ENCODE measurements around the gene NSD1.

The NSD1 gene, protein sequence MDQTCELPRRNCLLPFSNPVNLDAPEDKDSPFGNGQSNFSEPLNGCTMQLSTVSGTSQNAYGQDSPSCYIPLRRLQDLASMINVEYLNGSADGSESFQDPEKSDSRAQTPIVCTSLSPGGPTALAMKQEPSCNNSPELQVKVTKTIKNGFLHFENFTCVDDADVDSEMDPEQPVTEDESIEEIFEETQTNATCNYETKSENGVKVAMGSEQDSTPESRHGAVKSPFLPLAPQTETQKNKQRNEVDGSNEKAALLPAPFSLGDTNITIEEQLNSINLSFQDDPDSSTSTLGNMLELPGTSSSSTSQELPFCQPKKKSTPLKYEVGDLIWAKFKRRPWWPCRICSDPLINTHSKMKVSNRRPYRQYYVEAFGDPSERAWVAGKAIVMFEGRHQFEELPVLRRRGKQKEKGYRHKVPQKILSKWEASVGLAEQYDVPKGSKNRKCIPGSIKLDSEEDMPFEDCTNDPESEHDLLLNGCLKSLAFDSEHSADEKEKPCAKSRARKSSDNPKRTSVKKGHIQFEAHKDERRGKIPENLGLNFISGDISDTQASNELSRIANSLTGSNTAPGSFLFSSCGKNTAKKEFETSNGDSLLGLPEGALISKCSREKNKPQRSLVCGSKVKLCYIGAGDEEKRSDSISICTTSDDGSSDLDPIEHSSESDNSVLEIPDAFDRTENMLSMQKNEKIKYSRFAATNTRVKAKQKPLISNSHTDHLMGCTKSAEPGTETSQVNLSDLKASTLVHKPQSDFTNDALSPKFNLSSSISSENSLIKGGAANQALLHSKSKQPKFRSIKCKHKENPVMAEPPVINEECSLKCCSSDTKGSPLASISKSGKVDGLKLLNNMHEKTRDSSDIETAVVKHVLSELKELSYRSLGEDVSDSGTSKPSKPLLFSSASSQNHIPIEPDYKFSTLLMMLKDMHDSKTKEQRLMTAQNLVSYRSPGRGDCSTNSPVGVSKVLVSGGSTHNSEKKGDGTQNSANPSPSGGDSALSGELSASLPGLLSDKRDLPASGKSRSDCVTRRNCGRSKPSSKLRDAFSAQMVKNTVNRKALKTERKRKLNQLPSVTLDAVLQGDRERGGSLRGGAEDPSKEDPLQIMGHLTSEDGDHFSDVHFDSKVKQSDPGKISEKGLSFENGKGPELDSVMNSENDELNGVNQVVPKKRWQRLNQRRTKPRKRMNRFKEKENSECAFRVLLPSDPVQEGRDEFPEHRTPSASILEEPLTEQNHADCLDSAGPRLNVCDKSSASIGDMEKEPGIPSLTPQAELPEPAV (N-terminal part only)

GRCh38 chr5:177133096-177133852, at the start of gene NSD1:
TSS of gene NSD1 (plus strand) at chr5:177133773. CDS start at chr5:177135104, 1,331 bp downstream.
- H3K4me1 ChIP-seq (ENCODE audit: insufficient read depth, low read length) = peaks cover 33% of the 10 kb centered on the region

GRCh38 chr5:177084175-177084574, 49.4 kb upstream of the NSD1 start:
- Histone ChIP-seq H3K9ac (ENCODE audit: low read length) (no peak overlapping the region), H3K27me3 (ENCODE audit: control insufficient read depth in 1 of 2, insufficient read depth in 2 of 2, low read length in 2 of 2) (peaks cover 0 to 14% of the 10 kb centered on the region in 2 donors), H3K4me1 (ENCODE audit: insufficient read depth, low read length) (no peaks in the 10 kb centered on the region)

More at GRCh38 chr5:177133096-177133852, at the start of gene NSD1:
- peak within 1 kb of the TSS; percentile 55 to 64 for H3K4me3 ChIP-seq (ENCODE audit: low read depth in 1 of 2, low read length in 2 of 2)
- H3K36me3 ChIP-seq (ENCODE audit: insufficient read depth, low read length) = peaks cover 21% of the 10 kb centered on the region
- peak within 1 kb of the TSS; percentile 93 for H3K27ac ChIP-seq (ENCODE audit: low read depth, low read length)
- H3K9me3 ChIP-seq (ENCODE audit: low read length) = no peaks in the 10 kb centered on the region
- no peaks in the 10 kb centered on the region for H3K27me3 ChIP-seq (ENCODE audit: control insufficient read depth in 1 of 2, insufficient read depth in 2 of 2, low read length in 2 of 2)
- peak within 1 kb of the TSS; percentile 27 for H3K9ac ChIP-seq (ENCODE audit: low read length)

GRCh38 chr5:177085985-177086653, 47.5 kb upstream of the NSD1 start:
- Histone ChIP-seq H3K27me3 (ENCODE audit: control insufficient read depth in 1 of 2, insufficient read depth in 2 of 2, low read length in 2 of 2) (peaks cover 0 to 14% of the 10 kb centered on the region in 2 donors), H3K4me3 (ENCODE audit: low read depth in 1 of 2, low read length in 2 of 2) (no peak overlapping the region), H3K9me3 (ENCODE audit: low read length) (no peaks in the 10 kb centered on the region), H3K36me3 (ENCODE audit: insufficient read depth, low read length) (no peaks in the 10 kb centered on the region), H3K9ac (ENCODE audit: low read length) (no peak overlapping the region), H3K27ac (ENCODE audit: low read depth, low read length) (no peak overlapping the region), H3K4me1 (ENCODE audit: insufficient read depth, low read length) (no peaks in the 10 kb centered on the region)

More at GRCh38 chr5:177084175-177084574, 49.4 kb upstream of the NSD1 start:
- Histone ChIP-seq H3K36me3 (ENCODE audit: insufficient read depth, low read length) (no peaks in the 10 kb centered on the region), H3K4me3 (ENCODE audit: low read depth in 1 of 2, low read length in 2 of 2) (no peak overlapping the region), H3K27ac (ENCODE audit: low read depth, low read length) (no peak overlapping the region), H3K9me3 (ENCODE audit: low read length) (no peaks in the 10 kb centered on the region)

DNA sequence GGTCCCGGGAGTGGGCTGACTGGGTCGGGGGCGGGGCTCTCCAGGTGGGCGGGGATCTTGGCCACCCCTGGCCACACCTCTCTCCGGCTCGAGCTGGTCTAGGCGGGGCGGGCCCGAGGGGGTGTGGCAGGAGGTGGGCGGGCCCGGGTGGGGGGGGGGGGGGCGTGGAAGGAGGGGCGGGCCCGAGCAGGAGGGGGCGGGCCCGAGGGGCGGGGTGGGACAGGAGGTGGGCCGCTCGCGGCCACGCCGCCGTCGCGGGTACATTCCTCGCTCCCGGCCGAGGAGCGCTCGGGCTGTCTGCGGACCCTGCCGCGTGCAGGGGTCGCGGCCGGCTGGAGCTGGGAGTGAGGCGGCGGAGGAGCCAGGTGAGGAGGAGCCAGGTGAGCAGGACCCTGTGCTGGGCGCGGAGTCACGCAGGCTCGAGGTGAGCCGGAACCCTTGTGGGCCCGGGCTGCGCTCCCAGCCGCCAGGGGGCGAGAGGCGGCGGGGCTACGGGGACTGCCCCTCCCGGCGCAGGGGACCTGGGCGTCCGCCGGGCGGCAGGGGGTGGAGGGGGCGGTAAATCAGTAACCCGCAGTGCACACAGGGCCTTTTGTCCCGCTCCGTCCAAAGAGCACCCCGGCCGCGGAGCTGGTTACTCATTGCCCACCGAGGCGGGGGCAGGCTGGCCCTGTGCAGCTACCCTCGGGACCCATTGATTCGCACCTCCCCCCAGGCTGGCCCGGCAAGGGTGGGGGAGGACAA, 46.7 kb upstream of the NSD1 start, which contains the start of gene FGFR4:
FGFR4 (plus strand) TSS at position 262 of the 744 bp plus-strand sequence. CDS start 2,688 bp downstream, outside the sequence.
- Histone ChIP-seq H3K9me3 (ENCODE audit: low read length) (no peaks in the 10 kb centered on the region), H3K27me3 (ENCODE audit: control insufficient read depth in 1 of 2, insufficient read depth in 2 of 2, low read length in 2 of 2) (peaks cover 0 to 14% of the 10 kb centered on the region in 2 donors), H3K36me3 (ENCODE audit: insufficient read depth, low read length) (no peaks in the 10 kb centered on the region), H3K27ac (ENCODE audit: low read depth, low read length) (no peak within 1 kb of the TSS), H3K9ac (ENCODE audit: low read length) (no peak within 1 kb of the TSS), H3K4me3 (ENCODE audit: low read depth in 1 of 2, low read length in 2 of 2) (peak within 1 kb of the TSS in 1 of 2 donors; percentile 23), H3K4me1 (ENCODE audit: insufficient read depth, low read length) (no peaks in the 10 kb centered on the region)

GRCh38 chr5:177087398-177088005, 46.1 kb upstream of the NSD1 start:
- H3K27ac ChIP-seq (ENCODE audit: low read depth, low read length) = no peak overlapping the region
- no peaks in the 10 kb centered on the region for H3K36me3 ChIP-seq (ENCODE audit: insufficient read depth, low read length)
- no peaks in the 10 kb centered on the region for H3K4me1 ChIP-seq (ENCODE audit: insufficient read depth, low read length)
- no peak overlapping the region for H3K9ac ChIP-seq (ENCODE audit: low read length)
- peaks cover 0 to 14% of the 10 kb centered on the region in 2 donors for H3K27me3 ChIP-seq (ENCODE audit: control insufficient read depth in 1 of 2, insufficient read depth in 2 of 2, low read length in 2 of 2)
- H3K9me3 ChIP-seq (ENCODE audit: low read length) = no peaks in the 10 kb centered on the region
- peak overlapping the region in 1 of 2 donors; percentile 23 for H3K4me3 ChIP-seq (ENCODE audit: low read depth in 1 of 2, low read length in 2 of 2)

- Histone ChIP-seq H3K4me3 (ENCODE audit: low read depth in 1 of 2, low read length in 2 of 2) (no peak overlapping the region), H3K27ac (ENCODE audit: low read depth, low read length) (no peak overlapping the region), H3K27me3 (ENCODE audit: control insufficient read depth in 1 of 2, insufficient read depth in 2 of 2, low read length in 2 of 2) (peaks cover 0 to 10% of the 10 kb centered on the region in 2 donors), H3K9ac (ENCODE audit: low read length) (no peak overlapping the region), H3K9me3 (ENCODE audit: low read length) (no peaks in the 10 kb centered on the region), H3K36me3 (ENCODE audit: insufficient read depth, low read length) (no peaks in the 10 kb centered on the region), H3K4me1 (ENCODE audit: insufficient read depth, low read length) (no peaks in the 10 kb centered on the region)
These were observed 44.4 kb upstream of the NSD1 start for GRCh38 chr5:177089127-177089526.

- Histone ChIP-seq H3K4me3 (ENCODE audit: low read depth in 1 of 2, low read length in 2 of 2) (no peak overlapping the region), H3K27me3 (ENCODE audit: control insufficient read depth in 1 of 2, insufficient read depth in 2 of 2, low read length in 2 of 2) (peaks cover 0 to 10% of the 10 kb centered on the region in 2 donors), H3K27ac (ENCODE audit: low read depth, low read length) (no peak overlapping the region), H3K9ac (ENCODE audit: low read length) (no peak overlapping the region), H3K4me1 (ENCODE audit: insufficient read depth, low read length) (no peaks in the 10 kb centered on the region), H3K9me3 (ENCODE audit: low read length) (no peaks in the 10 kb centered on the region), H3K36me3 (ENCODE audit: insufficient read depth, low read length) (no peaks in the 10 kb centered on the region)
These were observed 43.5 kb upstream of the NSD1 start for GRCh38 chr5:177089825-177090641.

DNA sequence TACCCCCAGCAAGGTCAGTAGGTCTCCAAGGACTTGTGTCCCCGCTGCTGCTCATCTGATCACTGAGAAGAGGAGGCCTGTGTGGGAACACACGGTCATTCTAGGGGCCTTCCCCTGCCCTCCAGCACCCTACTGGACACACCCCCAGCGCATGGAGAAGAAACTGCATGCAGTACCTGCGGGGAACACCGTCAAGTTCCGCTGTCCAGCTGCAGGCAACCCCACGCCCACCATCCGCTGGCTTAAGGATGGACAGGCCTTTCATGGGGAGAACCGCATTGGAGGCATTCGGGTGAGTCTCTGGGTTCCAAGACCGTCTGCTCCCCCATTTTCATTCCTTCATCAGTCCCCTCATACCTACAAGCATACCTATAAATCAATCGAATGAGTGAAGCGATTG, 42.8 kb upstream of the NSD1 start:
- H3K4me3 ChIP-seq (ENCODE audit: low read depth in 1 of 2, low read length in 2 of 2) = no peak overlapping the region
- no peaks in the 10 kb centered on the region for H3K4me1 ChIP-seq (ENCODE audit: insufficient read depth, low read length)
- H3K36me3 ChIP-seq (ENCODE audit: insufficient read depth, low read length) = no peaks in the 10 kb centered on the region
- H3K9ac ChIP-seq (ENCODE audit: low read length) = no peak overlapping the region
- H3K9me3 ChIP-seq (ENCODE audit: low read length) = no peaks in the 10 kb centered on the region
- peaks cover 0 to 10% of the 10 kb centered on the region in 2 donors for H3K27me3 ChIP-seq (ENCODE audit: control insufficient read depth in 1 of 2, insufficient read depth in 2 of 2, low read length in 2 of 2)
- H3K27ac ChIP-seq (ENCODE audit: low read depth, low read length) = no peak overlapping the region

DNA sequence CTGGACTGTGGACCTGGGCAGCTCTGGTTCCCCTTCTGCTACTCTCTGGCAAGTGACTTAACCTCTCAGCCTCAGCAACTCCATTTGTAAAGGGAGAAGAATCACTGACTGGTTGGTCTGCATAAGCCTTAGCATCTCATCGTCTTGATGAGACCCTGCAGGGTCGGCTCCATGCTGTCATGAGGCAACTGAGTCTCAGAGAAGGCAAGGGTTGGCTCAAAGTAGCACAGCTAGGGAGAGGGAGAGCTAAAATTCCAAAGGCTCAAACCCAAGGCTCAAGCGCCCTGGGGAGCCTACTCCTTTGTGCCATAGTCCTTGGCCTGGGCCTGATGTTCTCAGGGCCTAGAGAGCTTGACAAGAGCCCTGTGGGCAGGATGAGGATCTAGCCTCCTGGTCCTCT, 42.3 kb upstream of the NSD1 start:
- H3K27me3 ChIP-seq (ENCODE audit: control insufficient read depth in 1 of 2, insufficient read depth in 2 of 2, low read length in 2 of 2) = peaks cover 0 to 10% of the 10 kb centered on the region in 2 donors
- H3K4me1 ChIP-seq (ENCODE audit: insufficient read depth, low read length) = no peaks in the 10 kb centered on the region
- H3K4me3 ChIP-seq (ENCODE audit: low read depth in 1 of 2, low read length in 2 of 2) = no peak overlapping the region
- no peak overlapping the region for H3K27ac ChIP-seq (ENCODE audit: low read depth, low read length)
- no peak overlapping the region for H3K9ac ChIP-seq (ENCODE audit: low read length)
- no peaks in the 10 kb centered on the region for H3K9me3 ChIP-seq (ENCODE audit: low read length)
- H3K36me3 ChIP-seq (ENCODE audit: insufficient read depth, low read length) = no peaks in the 10 kb centered on the region
